ELR (cell line): ENCODE results near the gene RNF4.
A peak's percentile ranks its signal among the peaks of the same experiment; 100 is the strongest.
"Not testable (repeated sequence)": the region's sequence is repeated elsewhere in the genome, so short reads cannot be mapped to it uniquely, and the experiment has no call there.

Source experiments
- DNase-seq: peaks from one replicate; pipeline ENCODE4 v3.0.0-alpha.2; 2015; ENCODE audit warnings: low read depth

The RNF4 gene

DNA sequence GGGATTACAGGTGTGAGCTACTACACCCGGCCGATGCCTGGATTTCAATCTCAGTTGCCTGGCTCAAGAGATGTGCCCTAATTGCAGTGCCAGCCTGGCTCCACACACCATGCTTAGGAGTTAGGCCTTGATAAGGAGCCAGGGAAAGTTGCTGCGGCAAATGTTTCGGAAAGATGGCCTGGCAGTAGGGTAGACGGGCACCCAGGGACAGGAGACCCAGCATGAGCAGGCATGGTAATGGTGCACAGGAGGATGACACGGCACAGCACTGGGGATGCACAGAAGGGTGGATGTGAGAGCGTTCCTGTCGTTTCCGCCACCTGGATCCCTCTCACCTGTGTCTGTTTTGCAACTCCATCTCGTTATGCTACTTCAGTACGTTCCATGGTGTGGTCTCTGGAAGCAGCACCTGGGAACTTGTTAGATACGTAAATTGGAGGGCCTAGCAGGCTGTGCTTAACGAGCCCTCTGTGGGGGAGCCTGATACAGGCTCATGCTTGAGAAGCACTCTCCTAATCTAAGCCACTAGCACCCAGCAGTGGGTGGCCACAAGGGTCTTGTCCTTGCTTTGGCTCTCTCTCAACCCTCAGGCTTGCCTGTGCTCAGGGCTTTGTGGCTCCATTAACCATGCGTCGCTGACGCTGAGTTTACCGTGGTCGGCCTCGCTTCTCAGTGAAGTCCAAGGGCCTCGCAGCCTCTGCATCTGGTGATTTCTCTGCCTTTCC lies 20.3 kb downstream of the RNF4 start:
- no peak for DNase-seq

DNA sequence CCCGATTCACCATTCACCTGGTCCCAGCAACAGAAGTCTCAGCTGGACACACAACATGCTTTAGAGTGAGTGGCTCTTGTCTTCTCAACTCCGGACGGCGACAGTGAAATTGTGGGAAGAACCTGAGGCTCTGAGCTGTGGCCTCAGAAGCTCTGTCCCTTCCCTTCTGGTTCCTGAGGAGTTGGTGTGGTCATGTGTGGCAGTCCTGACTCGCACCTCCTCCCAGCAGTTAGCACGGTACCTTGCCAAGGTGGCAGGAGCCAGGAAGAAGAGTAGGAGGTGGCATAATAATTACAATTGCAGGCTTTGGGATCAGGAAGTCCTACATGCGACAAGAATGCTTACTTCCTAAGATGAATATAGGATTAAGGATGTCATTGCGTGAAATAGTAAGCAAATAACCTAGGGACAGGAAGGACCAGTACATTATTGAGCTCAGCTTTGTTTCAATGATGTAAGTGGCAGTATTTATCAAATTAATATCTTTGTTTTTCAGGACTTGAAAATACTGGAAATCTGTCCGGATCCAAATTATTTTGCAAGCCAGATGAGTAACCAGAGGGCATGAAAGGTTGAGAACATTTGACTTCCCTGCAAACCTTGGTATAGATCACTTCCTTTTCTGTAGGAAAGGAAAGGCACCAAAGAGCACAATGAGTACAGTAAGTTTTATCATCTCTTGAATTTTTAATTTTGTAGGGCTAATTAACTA lies 21.1 kb downstream of the RNF4 start:
- peak; percentile 31 for DNase-seq

DNA sequence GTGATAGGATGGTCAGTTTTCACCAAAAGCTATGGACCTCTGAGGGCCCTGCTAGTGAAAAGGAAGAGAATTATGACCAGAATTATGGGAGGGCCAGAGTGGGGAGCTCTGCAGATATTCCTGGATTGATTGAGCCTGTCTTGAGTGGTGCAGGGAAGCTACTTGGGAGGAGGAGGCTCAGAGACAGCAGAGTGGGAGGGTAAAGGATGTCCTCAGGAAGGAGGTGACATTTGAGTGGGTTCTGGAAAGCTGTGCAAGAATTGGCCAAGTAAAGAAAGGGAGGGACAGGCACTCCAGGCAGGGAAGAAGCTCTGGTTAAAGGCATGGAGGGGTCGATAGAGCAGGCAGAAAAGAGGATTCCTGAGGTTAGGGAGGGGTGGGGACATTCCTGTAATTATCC lies 24.1 kb downstream of the RNF4 start:
- DNase-seq, result no peak

DNA sequence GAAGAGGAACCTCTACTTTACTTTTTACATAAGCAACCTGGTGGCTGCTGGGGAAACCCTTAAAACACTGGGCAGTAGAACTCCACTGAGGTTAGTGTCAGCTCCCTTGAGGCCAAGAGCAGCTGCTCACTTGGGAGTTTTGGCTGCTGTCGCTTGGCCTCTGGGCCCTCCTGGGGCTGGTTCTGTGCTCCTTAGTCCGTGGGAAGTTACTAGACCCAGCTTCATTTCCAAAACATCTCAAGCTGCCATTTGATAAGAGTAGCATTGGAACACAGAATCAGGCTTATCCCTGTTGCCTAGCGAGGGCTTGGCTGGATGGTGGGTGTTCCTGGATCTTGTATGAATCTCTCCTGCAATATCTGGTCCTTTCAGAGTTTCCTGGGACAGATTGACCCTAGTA lies 26.1 kb downstream of the RNF4 start:
- no peak for DNase-seq

DNA sequence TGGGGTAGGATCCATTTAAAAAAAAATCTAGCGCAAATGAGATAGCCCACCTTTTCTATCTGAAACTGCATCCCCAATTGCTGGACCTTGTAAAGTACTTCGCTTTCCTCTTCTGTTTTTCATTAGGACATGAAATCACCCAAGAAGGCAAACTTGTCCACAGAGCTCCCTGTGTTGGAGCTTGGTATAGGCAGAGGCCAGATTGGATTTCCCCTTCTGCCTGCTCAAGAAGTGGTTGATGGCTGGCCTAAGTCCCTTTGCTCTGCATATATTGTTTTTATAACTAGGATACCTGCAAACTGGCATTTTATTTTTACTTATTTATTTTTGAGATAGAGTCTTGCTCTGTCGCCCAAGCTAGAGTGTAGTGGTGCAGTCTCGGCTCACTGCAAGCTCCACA lies 28.4 kb downstream of the RNF4 start:
- no peak for DNase-seq

DNA sequence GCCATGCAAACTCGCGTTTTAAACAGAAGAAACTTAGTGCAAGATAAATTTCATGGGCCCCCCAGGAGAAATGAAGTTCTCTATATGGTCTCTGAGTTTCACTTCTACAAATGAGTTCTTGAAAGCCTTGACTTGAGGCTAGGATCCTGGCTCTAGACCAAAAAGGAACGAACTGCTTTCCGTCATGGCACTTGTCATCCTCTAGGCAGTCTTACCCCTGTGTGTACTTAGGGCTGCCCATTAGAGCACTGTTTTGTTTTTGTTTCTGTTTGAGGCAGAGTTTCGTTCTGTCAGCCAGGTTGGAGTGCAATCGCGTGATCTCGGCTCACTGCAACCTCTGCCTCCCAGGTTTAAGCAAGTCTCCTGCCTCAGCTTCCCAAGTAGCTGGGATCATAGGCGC lies 29.0 kb downstream of the RNF4 start:
- no peak for DNase-seq

DNA sequence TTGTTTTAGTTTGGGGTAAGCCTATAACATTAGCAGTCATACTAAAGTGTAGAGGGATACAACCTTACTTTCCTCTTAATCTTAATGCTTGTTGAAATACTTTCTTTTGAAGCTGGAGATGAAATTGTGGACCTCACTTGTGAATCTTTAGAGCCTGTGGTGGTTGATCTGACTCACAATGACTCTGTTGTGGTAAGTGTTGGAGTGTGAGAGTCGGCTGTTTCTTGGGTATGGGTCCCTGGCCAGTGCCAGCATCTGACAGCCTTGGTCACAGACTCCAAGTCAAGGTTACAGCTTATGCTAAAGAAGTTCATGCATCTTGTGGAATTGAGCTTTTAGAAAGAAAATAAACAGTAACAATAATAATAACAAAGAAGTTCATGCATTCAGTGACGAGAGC lies 31.6 kb downstream of the RNF4 start:
- peak; percentile 24 for DNase-seq

DNA sequence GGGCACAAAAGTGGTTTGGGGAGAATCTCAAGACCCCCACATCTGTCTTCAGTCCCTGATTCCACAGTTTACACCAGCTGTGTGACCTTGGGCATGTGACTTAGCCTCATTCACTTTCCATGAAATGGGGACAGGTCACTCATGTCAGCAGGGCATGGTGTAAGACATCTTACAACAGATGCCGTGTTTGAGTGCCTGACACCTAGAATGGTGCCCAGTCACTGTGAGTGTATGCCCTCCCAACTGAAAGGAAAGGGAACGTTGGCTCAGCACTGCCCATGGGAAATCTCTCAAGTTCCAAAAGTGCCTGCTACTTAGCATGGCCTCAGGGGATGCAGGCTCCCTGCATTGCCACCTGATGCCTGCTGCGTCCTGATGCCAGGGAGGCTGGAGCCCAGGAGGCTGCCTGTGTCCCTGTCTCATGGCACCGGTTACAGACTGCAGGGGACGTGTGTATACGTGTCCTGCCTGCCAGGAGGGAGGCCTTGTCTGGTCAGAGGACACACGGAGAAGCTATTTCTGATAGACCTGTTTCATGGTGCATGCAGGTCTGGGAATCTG lies 32.2 kb downstream of the RNF4 start:
- DNase-seq, result no peak

DNA sequence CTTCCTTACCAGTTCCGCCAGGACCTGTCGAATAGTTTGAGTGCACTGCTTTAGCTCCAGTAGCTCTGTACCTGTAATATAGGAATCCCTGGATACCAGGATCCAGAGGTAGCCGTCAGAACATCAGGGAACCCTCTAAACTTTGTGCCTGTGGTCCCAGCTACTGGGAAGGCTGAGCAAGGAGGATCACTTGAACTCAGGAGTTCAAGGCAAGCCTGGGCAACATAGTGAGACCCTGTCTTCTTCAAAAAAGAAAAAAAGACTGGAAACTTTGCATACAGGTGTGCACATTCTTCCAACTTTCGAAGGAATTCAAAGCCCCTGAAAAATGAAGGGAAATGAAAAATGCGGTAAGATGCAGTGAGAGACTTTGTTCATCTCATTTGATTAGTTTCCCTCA lies 34.9 kb downstream of the RNF4 start:
- no peak for DNase-seq

DNA sequence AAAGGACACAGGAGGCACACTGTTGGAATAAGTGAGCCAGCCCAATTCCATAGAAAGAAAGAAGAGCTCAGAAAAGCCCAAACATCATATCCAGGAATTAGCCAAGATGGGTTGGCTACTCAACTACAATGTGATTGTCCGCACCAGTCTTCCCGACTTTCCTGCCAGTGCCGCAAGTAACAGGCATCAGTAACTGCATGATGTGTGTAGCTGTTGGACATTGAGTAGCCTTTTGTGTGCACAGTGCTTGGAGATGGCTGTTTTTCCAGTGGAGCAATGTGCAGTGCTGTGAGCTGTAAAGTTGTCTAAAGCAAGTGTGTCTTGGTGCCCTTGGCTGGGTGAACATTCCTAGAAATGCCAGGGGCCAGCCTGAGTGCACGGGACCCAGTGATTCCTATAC lies 38.4 kb downstream of the RNF4 start:
- DNase-seq, result no peak

DNA sequence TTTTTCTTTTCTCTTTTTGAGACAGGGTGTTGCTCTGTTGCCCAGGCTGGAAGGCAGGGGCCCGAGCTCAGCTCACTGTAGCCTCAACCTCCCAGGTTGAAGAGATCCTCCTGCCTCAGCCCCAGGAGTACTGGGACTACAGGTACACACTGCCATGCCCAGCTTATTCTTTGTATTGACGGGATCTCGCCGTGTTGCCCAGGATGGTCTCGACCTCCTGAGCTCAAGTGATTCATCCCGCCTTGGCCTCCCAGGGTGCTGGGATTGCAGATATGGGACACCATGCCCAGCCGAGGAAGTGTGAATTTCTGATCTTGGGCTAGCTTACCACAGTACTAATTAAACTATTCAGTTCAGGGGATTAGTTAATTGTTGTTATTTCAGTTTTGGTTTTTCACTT lies 38.9 kb downstream of the RNF4 start:
- no peak for DNase-seq

DNA sequence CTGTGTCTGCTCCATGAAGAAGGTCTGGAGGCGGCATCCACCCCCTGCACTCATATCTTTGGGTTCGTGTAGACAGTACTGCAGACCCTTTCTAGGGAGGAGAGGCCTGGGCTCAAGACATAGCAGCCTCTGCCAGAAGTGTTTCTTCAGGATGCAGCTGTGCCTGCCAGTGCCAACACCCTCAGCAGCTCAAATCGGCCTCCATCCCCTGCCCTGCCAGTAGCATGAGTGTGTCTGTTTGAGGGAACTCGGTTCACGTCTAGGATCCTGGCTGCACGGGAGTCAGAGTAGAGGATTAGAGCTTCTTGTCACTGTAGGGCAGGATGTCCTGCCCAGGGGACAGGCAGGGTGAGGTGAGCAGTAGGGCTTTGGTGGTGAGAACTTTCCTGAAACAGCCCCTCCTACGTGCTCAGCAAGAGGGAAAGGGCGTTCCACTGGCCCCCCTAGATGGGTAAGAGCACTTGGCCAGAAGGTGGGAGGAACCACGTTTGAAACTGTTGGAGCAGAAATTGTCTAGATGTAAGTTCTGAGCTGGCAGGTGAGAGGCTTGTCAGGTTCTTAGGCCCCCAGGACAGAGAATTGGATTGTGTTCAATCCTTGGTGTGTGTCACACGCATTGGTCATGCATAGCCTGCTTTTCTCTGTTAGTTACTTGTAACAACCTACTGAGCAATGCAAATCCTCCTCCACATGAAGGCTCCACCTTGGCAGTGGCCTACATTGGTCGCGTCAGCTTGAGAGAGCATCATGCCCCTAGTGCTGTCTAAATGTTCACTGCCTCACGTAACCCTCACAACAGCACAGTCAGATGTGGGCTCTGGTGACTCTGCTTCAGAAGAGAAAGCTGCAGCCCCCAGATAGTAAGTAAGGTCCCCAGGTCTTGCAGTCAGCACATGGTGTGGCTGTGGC lies 41.7 kb downstream of the RNF4 start:
- DNase-seq, result no peak

DNA sequence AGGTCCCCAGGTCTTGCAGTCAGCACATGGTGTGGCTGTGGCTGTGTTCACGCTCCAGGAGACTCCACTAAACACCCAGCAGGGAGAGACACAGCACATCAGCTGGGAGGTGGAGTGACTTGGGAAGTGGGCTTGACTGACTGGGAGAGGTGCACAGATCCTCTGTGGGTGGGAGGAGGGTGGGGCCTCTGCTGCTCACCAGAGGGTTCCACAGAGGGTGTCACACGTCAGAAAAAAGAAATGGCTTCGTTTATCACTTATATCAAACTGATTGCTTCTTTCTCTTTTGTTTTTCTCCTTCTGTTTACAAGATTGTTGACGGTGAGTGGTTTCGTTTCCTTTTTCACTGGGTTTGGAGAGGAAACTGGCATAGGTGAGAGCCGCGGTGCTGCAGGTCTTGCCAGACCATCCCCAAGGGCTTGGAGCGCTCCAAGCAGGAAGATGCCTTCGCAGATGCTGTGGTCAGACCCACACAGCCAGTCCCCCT lies 42.8 kb downstream of the RNF4 start:
- DNase-seq, result no peak

DNA sequence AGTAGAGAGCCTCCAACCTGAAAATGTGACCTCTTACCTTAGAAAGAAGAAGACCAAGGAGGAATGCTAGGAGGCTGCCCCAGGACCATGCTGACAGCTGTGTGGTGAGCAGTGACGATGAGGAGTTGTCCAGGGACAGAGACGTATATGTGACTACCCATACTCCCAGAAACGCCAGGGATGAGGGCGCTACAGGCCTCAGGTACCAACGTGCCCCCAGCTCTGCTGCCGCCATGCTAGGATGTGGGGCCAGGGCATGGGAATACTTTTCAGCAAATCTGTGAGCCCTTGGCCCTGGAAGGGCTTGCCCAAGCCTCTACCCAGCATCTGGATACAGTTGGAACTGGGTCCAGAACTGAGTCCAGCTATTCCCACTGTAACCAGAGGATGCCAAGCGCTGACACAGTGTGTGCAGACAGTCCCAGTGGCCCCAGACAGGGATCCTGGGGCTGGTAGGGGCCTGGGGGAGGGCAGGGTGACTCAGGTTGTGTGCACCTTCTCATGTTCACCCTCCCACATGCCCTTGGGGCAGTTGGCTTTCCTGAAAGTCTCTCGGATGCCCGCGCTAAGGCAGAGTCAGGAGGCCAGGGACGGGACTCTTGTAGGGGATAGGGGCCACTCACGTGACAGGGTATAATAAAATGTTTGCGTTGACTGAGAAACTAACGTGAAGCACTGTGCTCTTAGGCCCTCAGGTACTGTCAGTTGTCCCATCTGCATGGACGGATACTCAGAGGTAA lies 43.7 kb downstream of the RNF4 start:
- no peak for DNase-seq

DNA sequence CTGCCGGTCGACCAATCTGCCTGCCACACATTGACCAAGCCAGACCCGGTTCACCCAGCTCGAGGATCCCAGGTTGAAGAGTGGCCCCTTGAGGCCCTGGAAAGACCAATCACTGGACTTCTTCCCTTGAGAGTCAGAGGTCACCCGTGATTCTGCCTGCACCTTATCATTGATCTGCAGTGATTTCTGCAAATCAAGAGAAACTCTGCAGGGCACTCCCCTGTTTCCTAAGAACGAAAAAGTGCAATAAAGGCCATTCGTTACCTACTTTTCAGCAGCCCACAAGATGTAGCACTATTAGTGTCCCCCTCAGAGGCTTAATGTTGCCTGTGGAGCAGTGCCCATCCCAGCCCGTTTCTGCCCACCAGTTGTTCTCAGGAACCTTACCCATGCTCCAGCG lies 45.3 kb downstream of the RNF4 start:
- not testable (repeated sequence) for DNase-seq

DNA sequence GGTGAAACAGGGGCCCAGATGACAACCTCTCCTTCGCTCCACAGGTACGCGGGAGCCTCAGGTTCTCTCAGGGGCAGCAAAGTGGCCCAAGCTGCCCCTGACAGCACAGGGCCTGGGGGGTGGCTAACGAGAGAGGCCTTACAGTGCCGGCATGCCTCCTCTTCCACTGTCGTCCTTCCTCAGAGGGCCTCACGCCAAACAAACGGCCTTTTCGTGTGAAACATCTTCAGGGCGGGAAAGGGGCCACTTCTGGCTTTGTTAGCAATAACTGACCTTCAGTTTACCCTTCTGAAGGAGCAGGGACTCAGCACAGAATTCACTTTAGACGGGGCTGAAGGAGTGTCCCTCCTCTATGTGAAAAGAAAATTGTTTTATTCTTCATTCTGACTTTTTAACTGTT lies 46.0 kb downstream of the RNF4 start:
- not testable (repeated sequence) for DNase-seq

DNA sequence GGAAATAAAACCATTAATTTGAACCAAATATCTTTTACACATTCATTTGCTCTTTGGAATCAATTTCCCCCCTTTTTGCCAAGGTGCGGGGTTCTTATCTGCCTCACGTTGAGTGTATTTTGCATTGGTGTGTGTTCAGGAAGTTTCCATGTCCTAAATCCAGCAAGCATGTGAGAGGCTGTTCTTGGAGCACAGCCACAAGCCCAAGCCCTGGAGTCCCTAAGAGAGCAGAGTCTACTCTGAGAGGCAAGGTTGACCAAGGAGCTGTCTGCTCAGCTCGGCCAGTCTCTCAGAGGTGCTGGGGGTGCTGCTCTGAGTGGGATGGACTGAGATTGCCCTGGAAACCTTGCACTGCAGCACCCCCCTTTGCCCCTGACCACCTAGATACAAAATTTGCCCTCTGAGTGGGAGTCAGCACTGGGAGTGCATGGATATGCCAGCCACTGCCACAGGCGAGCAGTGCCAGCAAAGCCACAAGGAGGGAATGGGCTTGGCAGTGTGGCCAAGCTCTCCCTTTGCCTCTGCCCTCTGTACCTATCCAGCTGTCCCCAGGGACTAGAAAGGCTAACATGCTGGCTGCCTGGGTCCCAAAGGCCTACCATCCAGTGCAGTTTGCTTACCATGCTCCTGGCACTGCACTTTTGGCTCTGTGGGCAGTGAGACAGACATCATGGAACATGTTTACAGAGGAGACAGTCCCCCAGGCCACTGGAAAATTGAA lies 47.1 kb downstream of the RNF4 start:
- DNase-seq, result no peak

DNA sequence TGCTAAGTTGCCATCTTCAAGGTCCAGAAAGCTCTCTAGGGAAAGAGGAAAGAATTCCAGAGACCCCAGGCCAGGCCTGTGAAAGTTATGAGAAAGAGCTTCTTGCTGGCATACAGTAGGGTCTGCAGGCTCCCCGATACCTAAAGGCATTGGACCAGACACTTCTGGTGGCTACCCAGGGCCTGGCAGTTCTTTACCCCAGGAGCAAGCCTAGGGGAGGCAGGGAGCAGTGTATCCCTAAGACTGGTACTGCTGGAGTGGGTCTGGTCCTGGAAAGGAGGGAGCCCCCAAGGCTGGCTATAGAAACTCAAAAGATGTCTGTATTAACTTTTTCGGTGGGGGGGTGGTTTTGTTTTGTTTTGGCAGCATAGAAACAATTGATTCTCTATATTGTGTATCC lies 47.7 kb downstream of the RNF4 start:
- DNase-seq, result no peak

DNA sequence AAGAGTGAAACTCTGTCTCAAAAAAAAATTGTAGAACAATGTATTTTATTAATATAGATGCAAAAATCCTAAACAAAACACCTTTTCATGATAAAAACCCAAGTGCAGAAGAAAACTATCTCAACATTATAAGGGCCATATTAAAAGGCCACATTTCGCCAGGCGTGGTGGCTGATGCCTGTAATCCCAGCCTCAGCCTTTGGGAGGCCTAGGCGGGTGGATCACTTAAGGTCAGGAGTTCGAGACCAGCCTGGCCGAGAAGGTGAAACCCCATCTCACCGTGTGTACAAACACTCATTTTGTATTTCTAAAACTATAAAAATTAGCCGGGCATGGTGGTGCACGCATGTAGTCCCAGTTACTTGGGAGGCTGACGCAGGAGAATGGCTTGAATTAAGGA lies 57.7 kb downstream of the RNF4 start:
- DNase-seq, result no peak

DNA sequence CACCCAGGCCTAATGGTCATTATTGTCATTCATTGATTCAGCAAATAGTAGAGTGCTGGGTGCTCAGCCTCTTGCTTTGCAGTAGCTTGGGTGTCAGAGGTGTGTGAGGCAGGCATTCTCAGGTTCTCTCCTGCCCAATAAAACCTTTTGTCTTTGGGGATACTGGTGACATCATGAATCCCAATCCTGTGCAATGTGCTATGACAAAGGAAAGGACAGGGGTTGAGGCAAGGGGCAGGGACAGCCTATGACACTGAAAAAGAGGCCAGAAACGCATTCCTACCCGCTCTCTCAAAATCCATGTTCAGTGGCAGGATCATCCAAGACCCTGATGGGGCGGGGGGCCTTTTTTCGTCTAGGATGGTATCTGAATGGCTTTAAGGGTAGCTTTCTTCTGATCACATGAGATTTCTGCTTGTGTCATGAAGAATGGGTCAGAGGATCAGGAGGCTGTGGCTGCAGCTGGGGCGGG lies 66.0 kb downstream of the RNF4 start:
- DNase-seq, result no peak
